Amniotic epithelial cell (primary cell): ENCODE measurements around the gene CCDC149.

ENCODE experiments used
- DNase-seq: peaks from one replicate; pipeline ENCODE4 v3.0.0-alpha.2; 2010; ENCODE audit warnings: low read depth

Gene CCDC149

DNA sequence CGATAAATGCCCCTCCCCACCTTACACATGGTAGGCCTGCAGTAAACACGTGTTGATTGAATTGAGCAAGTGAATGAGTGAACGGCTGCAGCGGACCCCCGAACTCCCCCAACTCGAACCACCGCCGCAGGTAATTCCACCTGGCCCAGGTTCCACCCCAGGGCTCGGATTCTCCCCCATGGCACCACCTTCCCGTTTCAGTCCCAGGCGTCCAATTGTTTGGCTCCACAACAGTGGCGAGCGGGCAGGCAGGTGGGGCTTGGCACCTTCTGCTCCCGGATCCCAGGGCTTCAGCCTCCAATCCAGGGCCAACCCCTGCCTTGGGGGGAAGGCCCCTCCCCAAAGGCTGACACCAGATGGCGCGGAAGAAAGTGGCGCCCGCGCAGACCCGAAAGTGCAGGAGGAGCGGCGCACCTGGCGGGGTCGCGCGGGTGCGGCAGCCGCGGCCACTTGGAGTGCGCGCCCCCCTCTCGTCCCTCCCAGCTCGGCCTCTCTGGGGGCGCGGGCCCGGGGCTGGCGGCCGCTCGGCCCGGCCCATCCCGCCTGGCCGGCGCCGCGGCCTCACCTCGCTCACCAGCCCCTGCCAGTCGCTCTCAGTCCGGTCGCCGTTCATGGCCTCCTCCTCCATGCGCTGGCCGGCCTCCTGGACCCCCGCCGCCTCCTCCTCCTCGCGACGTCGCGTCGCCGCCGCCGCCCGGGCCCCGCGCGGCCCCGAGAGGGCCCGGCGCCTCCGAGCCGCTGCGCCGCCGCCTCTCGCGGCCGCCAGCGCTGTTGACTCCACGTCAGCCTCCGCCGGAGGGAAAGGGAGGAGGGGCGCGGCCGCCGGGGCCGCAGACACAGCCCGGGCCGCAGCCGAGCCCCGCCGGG is at the start of gene CCDC149:
TSS of gene CCDC149 (minus strand) at position 791 of the 867 bp plus-strand sequence. CDS start at position 613, 178 bp downstream.
- DNase-seq, result peak; percentile 57

DNA sequence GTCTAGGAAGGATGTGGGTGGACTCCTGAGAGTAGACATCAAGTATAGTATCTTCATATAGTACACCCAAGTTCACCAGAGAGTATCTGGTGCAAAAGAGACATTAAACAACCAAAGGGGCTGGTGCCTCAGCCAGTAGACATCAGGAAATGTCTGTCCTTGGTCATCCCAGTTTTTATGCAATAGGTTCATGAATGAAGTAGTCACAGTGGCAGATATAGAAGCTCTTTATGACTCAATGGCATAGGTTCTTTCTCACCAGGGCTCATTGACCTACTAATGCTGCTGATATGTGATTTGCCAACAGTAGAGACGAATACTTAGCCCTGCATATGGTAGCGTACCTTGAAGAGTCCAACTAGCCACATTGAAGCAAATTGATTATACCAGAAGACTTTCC is 45.0 kb upstream of the CCDC149 start:
- DNase-seq, result no peak

DNA sequence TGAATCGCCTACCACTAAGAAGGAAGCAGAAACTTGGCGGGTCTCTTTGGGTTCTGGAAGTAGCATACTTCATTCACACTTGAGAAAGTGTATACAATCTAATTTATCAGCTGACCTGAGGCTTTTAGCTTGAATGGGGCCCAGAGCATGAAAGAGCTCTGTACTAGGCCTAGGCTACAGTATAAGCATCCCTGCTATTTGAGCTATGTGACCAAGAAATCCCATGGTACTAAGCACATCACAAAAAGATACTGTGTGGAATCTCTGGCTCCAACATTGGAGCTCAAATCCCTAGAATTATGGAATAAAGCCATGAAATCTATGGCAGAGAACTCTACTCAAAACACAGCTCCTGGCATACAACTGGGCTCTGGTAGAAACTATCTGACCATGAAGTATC is 43.9 kb upstream of the CCDC149 start:
- no peak for DNase-seq

DNA sequence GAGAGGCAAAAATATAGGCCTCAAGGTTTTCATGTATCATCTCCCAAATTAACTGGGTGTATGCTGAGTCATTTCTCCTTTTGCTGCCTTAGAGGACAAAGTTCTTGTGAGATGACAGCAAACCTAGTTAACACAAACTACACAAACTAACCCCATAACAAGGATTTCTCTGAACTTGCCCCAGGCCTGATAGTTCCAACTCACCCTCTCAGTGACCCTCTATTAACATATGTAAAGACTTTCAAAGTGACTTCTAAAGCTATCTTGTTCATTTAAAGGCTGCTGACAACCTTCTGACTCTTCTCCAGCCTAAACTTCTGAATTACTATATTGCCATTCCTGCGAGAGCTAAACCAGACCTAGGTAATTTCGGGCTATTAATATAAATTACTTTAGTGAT is 43.2 kb upstream of the CCDC149 start:
- DNase-seq, result no peak

DNA sequence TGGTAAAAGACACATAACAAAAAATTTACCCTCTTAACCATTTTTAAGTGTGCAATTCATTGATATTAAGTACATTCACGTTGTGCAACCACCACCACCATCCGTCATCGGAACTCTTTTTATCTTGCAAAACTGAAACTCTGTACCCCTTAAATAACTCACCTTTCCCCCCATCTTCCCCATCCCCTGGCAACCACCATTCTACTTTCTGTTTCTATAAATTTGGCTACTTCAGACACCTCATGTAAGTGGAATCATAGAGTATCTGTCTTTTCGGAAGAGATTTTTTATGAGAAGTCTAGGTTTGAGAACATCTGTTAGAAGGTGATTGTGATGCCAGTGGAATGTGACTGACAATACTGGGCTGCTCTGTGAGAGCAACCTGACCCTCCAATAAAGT is 39.8 kb upstream of the CCDC149 start:
- DNase-seq, result no peak

DNA sequence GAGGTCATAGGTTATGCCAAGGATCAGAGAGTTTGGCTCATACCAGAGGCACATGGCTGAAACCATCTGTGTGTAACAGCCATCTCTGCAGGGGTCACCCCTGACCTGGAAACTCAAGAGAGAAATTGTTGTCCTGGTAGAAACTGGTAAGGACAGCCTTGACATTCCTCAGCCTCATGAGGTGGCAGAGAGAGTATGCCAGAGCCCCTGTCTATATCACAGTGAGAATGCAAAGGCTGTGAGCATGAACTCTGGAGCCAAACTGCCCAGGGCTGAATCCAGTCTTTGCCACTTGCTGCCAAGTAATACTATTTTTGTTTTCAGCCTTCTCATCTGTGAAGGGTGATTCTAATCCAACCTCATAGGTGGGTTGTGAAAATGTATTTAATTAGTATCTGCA is 37.1 kb upstream of the CCDC149 start:
- DNase-seq, result no peak

DNA sequence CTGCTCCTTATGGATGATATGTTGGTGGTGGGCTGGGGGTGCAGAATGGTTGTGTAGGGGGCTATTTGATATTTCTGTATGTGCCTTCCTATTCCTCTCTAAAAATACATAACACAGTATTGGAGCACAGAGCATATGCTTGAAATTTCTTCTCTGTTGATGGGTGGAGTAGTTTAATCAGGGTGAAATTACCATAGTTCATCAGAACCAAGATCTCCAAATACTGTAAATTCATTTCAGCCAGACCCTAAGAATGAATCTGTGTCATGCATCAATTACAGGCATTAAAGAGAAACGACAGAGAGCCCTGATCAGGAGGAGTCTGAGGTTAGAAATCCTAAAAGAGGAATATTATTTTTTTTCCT is 25.1 kb upstream of the CCDC149 start:
- no peak for DNase-seq

DNA sequence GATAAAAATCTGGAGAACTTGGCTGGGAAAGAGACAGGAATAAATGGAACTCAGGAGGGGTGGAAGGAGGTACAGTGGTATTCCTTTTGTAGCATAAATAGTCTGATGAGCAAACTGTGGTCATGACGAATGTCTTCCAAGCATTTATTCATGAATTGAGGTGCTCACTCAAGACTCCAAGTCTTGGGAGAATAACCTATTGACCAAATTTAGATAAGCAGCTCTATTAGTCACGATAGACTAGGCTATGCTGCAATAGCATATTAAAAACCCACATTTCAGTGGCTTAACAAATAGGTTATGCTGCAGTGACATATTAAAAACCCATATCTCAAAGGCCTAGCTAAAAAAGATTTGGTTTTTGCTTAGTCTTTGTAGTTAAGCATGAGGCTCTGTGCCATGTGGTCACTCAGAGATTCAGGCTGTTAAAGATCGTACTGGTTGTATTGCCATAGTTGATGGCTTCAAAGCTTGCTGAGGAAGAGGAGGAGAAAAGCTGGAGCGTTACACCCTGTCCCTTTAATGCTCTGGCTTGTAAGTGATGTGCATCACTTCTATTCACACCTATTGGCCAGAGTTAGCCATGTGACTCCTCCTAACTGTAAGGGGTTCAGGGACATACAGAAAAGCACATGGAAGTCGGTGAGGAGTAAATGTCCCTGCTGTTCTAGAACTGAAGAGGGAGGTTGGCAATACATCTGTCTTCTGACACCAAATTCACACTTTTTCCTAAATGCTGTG is 24.5 kb upstream of the CCDC149 start:
- no peak for DNase-seq

DNA sequence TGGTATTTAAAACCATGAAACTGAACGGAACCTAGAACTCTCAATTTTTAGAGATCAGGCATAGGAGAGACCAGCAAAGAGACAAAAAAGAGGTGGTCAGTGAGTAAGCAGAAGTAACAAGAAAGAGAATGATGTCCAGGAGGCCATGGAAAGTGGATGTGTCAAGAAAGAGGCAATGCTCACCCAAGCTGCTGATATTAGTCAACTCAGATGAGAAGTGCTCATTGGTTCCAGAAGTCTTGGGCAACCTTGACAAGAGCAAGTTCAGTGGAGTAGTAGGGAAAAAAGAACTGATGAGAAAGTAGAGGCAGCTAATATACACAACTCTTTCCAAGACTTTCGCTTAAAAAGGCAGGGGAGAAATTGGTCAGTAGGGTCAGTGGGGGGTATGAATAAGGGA is 23.0 kb upstream of the CCDC149 start:
- no peak for DNase-seq

DNA sequence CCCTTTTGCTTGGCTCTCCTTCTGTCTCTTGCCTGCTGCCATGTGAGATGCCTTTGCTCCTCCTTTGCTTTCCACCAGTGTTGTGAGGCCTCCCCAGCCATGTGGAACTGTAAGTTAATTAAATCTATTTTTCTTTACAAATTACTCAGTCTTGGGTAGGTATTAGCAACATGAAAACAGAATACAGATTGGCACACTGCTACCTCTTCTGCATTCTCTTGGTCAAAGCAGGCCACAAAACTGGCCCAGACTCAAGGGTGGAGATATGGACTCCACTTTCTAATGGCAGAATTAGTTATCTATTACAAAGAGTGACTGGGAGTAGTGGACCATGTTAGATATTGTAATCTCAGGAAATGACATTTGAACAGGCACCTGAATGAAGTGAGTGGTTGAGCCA is 21.5 kb upstream of the CCDC149 start:
- no peak for DNase-seq

DNA sequence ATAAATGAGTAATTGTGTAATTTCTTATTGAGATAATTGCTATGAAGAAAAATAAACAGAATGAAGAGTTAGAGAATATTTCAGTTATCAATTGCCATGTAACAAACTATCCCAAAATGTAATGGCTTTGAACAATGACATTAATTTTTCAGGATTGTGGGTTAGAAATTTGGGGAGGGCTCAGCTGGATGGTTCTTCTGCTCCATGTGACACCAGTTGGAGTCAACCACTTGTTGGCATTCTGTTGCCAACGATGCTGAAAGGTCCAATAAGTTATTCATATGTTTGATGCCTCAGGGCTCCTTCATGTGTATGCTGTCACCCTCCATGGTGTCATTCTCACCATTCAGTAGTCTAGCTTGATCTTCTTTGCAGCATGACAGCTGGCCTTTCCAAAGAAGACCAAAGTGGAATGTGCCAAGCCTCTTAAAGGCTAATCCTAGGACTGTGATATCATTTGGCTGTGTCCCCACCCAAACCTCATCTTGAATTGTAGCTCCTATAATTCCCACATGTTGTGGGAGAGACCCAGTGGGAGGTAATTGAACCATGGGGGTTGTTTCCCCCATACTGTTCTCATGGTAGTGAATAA is 20.9 kb upstream of the CCDC149 start:
- no peak for DNase-seq

DNA sequence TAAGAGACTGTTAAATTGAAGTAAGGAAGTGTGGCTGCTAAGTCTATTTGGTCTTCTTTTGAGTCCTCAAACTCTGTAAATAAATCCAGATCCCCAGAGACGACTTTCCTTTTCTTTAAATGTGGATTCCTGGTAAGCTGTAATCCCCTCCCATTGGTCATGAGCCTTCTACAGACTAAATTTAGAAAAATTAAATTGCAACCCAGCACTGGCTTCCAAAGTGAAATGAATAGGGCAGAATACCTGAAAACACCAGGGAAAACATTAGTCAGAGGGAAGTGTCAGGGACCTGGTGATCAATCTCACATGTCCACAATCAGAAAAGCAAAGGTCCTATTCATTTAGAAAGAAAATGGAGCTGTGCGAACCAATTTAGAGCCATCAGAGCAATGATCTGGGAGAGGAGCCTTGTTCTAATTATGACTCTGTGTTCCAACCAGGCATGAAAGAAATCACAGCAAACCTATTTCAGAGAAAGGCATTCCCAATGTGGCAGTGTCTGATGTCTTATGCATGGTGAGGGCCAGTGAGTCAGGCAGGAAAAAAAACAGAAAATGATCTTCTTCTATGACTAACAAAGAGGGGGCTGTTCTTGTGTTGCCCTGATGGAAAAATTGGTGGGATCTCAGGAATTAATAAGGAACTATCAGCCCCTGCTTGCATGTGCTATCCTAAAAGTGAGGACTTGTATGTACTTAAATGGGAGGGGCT is 19.8 kb upstream of the CCDC149 start:
- no peak for DNase-seq

DNA sequence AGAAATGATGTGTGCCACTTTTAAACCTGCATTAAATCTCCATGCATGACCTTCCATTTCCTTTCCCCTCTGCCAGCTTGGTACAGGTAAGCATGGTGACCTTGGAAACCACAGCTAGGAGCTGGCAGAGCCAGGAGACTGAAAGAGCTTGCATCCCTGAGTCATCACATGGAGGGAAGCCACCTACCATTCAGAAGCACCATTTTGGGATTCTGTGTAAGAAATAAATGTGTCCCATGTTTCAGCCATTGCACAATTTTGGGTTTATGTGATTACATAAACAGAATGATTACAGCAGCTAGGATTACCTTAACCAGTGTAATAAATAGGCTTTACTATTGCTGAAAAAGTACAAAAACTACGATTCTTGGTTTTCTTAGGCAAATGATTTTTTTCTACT is 17.3 kb upstream of the CCDC149 start:
- DNase-seq, result peak; percentile 10

DNA sequence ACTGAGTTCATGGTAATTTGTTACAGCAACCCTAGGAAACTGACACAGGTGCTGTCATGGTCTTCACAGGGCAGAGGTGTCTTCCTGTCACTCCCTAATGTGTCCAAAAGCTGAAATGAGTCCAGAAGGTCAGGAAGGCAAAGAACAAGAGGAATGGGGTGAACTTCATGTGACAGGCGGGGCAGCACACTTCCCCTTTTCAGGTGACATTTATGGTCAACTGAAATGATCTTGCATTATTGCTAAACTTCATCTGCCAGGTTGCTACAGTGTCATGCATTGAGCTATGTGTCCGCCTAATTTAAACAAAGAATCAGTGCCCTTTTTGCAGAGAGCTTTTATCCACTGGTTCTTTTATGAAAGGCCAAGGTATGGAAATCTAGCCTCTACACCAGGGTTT is 15.9 kb upstream of the CCDC149 start:
- no peak for DNase-seq

DNA sequence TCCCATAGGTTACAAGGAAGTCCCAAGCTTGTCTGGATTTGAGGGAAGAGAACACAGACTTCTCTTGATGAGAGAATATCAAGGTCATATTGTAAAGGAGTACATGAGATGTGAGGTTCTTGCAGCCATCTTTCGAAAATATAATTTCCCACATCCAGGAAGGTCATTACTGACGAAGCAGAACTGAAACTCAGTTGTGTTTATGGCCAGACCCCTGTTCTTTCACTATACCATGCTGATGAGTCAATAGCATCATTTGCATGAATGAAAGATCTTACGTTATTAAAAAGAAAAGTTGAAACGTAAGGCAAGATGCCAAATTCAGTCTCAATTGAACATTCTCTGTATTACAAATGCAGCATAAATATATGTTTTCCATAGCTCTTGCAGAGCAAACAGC is 14.2 kb upstream of the CCDC149 start:
- no peak for DNase-seq

DNA sequence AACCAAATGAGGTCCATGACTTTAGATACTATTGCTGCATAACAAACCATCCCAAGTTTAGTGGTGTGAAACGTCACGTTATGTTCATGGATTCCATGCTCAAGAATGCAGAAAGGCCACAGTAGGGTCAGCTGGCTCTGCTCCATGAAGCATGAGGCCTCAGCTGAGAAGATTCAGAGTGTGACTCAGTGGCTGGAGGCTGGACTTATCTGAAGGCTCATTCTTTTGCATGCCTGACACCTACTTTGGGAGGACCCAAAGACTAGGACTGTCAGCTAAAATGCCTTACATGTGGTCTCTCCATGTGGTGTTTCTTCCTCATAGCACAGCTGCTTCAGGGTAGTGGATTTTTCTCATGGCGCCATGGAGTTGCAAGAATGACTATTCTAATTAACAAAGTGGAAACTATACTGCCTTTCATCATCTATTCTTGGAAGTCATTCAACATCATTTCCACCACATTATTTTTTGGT is 11.5 kb upstream of the CCDC149 start:
- peak; percentile 76 for DNase-seq

DNA sequence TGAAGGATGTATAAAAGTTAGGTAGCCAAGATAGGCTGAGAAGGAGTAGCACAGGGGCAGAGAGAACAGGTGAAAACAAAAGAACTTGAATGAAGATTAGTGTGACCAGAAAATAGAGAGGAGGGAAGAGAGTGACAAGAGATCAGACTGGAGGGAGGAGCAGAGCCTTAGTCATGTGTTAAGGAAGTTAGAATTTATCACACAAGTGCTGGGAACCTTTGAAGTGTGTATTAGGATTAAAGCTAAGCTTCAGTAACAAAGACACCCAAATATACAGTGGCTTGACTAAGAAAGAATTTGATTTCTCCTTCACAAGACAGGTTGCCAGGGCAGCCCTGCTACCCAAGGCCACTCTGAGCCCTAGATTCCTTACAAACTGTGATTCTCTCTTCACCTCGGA is 10.7 kb upstream of the CCDC149 start:
- DNase-seq, result no peak

DNA sequence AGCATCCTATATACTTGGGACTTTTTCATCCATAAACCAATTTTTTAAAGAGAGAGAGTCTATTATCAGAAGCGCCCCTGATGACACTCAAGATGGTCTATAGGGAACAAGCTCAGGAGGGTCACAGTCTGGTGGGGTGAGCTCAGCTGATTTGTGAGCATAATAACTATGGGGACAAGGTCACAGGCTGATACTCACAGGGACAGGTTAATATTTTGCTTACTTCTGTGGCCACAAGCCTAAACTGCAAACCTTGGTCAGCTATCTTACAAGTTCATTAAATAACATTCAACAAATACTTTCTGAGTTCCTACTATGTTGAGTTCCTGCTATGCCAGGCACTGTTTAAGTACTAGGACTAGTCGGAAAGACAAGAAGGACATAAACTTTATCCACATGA is 10.2 kb upstream of the CCDC149 start:
- DNase-seq, result no peak

DNA sequence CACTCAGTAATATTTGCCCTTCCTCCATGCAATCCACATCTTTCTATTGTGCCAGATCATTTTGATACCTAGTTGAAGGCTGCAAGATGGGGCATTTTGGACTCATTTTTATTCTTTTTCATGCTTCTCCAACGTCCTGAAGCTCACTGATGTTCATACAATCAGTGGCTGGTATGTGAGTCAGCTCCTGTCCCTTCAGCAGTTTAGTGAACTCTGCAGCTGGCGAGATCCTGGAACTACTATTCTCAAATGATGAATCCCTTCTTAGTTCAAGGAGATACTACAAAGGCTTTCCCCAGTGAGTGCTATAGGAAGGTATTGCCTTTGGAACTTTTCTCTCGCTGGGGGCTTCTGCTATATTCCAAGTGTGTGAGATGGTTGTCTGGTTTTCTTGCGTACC is 9.6 kb upstream of the CCDC149 start:
- DNase-seq, result no peak

DNA sequence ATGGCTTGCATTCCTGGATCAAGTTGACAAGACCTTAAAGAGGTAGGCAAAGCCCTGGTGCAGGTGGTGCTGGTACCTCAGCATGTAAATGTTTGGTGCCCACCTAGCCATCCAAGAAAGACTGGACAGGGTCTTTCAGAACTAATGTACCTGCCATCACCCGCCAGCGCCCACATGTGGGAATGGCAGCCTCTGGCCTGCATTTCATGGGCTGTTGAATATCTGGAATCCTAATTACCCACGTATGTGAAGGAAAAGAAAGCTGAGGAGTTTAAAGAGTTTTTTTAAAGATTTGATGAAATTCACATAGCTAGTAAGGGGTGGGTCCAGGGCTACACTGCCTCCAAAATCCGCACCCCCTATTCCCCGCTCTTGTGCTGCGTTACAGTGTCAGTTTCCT is 8.6 kb upstream of the CCDC149 start:
- DNase-seq, result no peak

DNA sequence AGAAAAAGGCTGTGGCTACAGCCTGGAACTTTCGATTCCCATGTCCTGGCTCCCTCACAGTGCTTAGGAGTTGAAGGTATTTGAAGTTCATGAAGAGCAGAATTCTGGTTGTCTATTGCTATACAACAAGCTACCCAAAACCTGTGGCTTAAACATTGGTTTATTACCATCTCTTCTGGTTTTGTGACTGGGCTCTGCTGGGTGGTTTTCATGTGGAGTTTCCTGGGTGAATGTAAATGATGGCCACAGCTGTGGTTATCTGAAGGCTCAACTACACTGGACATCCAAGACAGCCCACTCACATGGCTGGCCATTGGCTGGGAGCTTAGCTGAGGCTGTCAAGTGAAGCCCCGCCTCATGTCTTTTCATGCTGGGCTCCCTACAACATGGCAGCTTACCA is 7.2 kb upstream of the CCDC149 start:
- DNase-seq, result no peak

DNA sequence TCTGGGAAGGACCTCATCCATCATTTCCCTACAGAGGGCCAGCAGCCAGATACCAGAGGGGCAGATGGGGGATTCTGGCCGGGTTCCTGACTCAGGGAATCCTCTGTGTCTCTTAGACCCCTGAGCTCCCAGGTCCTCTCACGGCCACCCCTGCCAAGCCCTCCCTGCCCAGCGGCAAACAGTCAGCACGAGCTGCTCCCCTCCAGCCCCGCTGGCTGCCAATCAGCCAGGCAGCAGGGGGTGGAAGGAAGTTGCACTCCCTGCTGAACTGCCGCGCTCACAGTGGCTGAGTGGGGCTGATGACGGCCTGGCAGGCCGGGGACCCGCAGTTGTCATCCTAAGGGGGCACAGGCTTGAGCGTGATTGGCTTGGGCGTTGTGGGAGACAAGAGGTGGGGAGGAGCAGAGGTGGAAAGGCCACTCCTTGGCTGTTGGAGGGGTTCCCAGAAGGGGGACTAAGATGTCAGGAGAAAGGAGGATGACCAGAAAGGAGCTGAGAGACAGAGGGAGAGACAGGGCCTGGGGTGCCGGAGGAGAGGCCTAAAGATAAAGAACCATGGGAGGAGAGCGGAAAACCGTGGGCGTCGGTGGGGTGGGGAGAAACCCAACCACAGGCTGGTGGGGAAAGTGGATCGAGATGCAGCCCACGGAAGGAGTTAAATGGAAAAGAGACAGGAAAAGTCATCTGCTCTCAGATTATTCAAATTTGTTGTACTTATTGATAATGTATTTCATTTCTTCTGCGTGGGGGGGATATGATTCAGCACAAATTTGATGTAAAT is 4.4 kb upstream of the CCDC149 start:
- DNase-seq, result no peak
